Thoracic aorta (tissue), 2 donors: ENCODE data around the gene COL21A1. TPM values are rescaled to one million over a fixed set of nuclear protein-coding genes. Genes with fewer than 3 reads are reported as not detected.
A peak's percentile ranks its signal among the peaks of the same experiment; 100 is the strongest.

Experiments used
- ATAC-seq: fragments of 150-250 bp; one replicate; pipeline ENCODE4 v1.8.0; 2017; ENCODE audit warnings: low read depth; ENCODE audit not compliant: insufficient number of reproducible peaks, low FRiP score
- DNase-seq: peaks from one replicate; pipeline ENCODE4 v3.0.0-alpha.2; 2020; ENCODE audit warnings: low spot score
- H3K27ac ChIP-seq, 2 donors: fragments of 200-600 bp; sonication (generic); 1 replicate in 1 of 2; 2 replicates in 1 of 2; pipeline ENCODE4 v1.5.1; 2016; ENCODE audit warnings: mild to moderate bottlenecking in 2 of 2, moderate library complexity in 2 of 2
- H3K27me3 ChIP-seq: fragments of 200-600 bp; sonication (generic); replicated peaks from 2 replicates; pipeline ENCODE4 v1.6.0; 2016; ENCODE audit warnings: mild to moderate bottlenecking; ENCODE audit not compliant: insufficient read depth
- H3K36me3 ChIP-seq: fragments of 200-600 bp; sonication (generic); one replicate; pipeline ENCODE4 v1.5.1; 2016
- H3K4me1 ChIP-seq, 2 donors: fragments of 200-600 bp; sonication (generic); 1 replicate in 1 of 2; 2 replicates in 1 of 2; pipeline versions ENCODE4 v1.5.1 to v1.6.0; 2016; ENCODE audit warnings: low read depth in 2 of 2, mild to moderate bottlenecking in 1 of 2; ENCODE audit not compliant: control insufficient read depth in 1 of 2
- H3K4me3 ChIP-seq: fragments of 200-600 bp; sonication (generic); 2 replicates; pipeline ENCODE4 v1.5.1; 2016; ENCODE audit warnings: mild to moderate bottlenecking
- H3K9me3 ChIP-seq: fragments of 200-600 bp; sonication (generic); 2 replicates; pipeline ENCODE4 v1.5.1; 2016
- total RNA-seq, 2 donors: library from RNA; depleted of rRNA; stranded (reverse); fragments of >200 nt; gene quantifications; one replicate each; pipeline versions ENCODE4 v1.1.0 to v1.2.3, GENCODE V29; 2016
- TF ChIP-seq, protein P1 (sequence below): fragments of 200-600 bp; sonication (generic); IDR thresholded peaks from one replicate; pipeline ENCODE4 v1.5.1; 2019; ENCODE audit warnings: antibody characterized with exemption

COL21A1 gene
- 10 to 100 TPM; 52.6 to 53.7 TPM for total RNA-seq

- H3K4me3 ChIP-seq = peak within 1 kb of the TSS; percentile 73
- no peak for ATAC-seq
- DNase-seq = peak; percentile 19
- peaks cover 12 to 40% of the 10 kb centered on the region in 2 donors for H3K4me1 ChIP-seq
- TF ChIP-seq, protein P1, sequence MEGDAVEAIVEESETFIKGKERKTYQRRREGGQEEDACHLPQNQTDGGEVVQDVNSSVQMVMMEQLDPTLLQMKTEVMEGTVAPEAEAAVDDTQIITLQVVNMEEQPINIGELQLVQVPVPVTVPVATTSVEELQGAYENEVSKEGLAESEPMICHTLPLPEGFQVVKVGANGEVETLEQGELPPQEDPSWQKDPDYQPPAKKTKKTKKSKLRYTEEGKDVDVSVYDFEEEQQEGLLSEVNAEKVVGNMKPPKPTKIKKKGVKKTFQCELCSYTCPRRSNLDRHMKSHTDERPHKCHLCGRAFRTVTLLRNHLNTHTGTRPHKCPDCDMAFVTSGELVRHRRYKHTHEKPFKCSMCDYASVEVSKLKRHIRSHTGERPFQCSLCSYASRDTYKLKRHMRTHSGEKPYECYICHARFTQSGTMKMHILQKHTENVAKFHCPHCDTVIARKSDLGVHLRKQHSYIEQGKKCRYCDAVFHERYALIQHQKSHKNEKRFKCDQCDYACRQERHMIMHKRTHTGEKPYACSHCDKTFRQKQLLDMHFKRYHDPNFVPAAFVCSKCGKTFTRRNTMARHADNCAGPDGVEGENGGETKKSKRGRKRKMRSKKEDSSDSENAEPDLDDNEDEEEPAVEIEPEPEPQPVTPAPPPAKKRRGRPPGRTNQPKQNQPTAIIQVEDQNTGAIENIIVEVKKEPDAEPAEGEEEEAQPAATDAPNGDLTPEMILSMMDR = peak; percentile 56
- H3K36me3 ChIP-seq = no peaks in the 10 kb centered on the region
- no peaks in the 10 kb centered on the region for H3K9me3 ChIP-seq
- peak within 1 kb of the TSS; percentile 77 to 88 for H3K27ac ChIP-seq
- no peaks in the 10 kb centered on the region for H3K27me3 ChIP-seq
Observed at GRCh38 chr6:56246881-56247653, at the start of gene COL21A1. COL21A1 (minus strand) TSS chr6:56247580; CDS start chr6:56182618, 64,962 bp downstream.

DNA sequence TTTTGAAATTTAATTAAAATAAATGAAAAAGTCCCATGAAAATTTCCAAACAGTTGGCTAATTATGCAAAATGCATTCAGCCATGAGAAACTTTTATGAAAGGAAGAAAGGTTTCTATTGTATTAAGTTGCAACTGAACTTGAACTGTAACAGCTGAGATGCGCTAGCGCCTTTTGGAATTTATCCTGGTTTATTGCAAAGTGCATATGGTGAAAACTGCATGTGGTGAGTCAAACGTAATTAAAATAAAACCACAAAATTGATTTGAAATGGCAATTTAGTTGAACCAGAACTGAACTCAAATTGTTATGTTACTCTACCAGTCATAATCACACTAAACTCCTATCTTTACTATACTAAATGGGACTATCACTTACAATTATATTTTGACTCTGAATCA is 46.4 kb upstream of the COL21A1 start:
- H3K36me3 ChIP-seq = no peaks in the 10 kb centered on the region
- no peaks in the 10 kb centered on the region for H3K27me3 ChIP-seq
- H3K4me1 ChIP-seq = peaks cover 0 to 15% of the 10 kb centered on the region in 2 donors
- no peak overlapping the region for H3K4me3 ChIP-seq
- DNase-seq (no peak), ATAC-seq (no peak)
- no peak overlapping the region for H3K27ac ChIP-seq
- TF ChIP-seq, protein P1 = no peak
- H3K9me3 ChIP-seq = no peaks in the 10 kb centered on the region

DNA sequence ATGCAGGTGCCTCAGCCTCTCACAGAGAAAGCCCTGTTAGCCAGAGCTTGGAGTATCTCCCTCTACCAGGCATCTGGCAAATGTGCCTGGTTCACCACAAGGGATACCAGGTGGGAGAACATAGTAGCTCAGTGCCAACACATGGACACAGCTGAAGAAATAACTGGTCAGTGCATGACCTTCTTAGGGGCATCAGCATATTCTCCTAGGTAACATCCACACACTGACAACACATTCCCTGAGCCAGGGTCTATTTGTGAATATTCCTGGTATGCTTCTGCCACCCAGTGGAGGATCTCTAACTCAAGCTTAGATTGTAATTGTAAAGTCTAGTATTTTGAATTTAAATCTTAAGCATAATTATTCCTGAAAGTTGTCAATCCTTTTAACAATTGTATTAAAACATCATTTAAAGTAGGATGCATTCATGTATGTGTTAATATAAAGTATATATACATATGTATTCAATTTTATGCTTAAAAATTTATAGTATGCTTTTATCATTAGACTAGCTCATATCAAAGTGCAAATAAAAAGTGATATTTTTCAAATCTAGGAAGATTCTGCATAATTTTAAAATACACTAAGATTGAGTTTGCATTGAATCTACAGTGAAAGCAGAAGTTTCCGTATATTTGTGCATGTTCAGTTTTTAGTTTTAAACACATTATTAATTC is 45.3 kb upstream of the COL21A1 start:
- Histone ChIP-seq H3K4me3 (no peak overlapping the region), H3K27ac (no peak overlapping the region), H3K9me3 (no peaks in the 10 kb centered on the region), H3K36me3 (no peaks in the 10 kb centered on the region), H3K4me1 (peaks cover 0 to 12% of the 10 kb centered on the region in 2 donors), H3K27me3 (no peaks in the 10 kb centered on the region)
- ATAC-seq (peak; percentile 85), DNase-seq (no peak)
- TF ChIP-seq, protein P1 = peak; percentile 79

- Histone ChIP-seq H3K4me3 (no peak overlapping the region), H3K27me3 (no peaks in the 10 kb centered on the region), H3K27ac (no peak overlapping the region), H3K9me3 (no peaks in the 10 kb centered on the region), H3K36me3 (no peaks in the 10 kb centered on the region), H3K4me1 (peaks cover 0 to 6% of the 10 kb centered on the region in 2 donors)
- ATAC-seq (no peak), DNase-seq (no peak)
- TF ChIP-seq, protein P1 = no peak
Observed at GRCh38 chr6:56291302-56291917, 44.0 kb upstream of the COL21A1 start.

DNA sequence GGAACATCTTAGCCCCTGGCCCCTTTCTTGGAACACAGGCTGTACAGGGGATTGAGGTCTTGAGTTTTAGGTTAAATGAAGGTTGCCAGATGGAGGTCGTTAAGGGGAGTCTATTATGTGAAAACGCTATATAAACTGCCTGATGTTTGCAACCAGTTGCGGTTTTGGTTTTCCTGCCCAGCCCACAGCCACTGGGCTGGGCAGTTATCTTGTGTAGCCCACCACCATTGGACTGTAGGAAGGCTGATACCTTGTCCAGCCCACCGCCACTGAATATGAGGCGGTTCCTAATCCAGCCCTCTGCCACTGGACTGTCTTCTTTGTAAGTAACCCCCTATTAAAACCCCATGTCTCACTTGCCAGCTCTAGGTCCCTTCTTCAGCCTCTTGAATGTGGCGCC is 42.3 kb upstream of the COL21A1 start:
- Histone ChIP-seq H3K36me3 (no peaks in the 10 kb centered on the region), H3K4me1 (peaks cover 0 to 6% of the 10 kb centered on the region in 2 donors), H3K9me3 (no peaks in the 10 kb centered on the region), H3K27ac (no peak overlapping the region), H3K4me3 (no peak overlapping the region), H3K27me3 (no peaks in the 10 kb centered on the region)
- TF ChIP-seq, protein P1 = no peak
- ATAC-seq (no peak), DNase-seq (no peak)
